ENCODE measurements around the gene TRAF7.

The TRAF7 gene

DNA sequence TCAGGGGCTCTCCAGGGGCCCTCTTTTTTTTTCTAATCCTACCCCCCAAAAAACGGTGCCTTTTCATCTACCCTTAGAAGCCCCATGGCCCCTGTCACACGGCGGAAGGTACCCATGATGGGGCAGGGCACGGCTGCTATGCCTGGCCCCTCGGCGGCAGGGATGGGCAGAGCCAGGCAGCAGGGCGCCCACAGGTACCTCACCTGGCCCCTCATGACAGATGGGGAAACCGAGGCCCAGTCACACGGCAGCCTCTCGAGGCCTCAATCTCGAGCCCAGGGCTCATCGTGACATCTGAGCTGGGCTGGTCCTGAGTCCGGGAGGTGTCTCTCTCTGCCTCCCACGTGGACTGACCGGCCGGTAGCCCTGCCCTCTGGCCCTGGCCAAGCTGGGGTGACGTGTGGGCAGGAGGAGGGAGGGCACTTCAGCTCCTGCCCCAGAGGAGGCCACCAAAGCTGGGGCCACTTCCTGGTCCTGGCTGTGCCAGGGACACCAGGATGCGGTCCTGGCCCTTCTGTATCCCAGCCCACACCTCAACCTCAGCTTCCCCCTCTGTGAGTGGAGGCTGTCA lies 11.6 kb downstream of the TRAF7 start:
- no peak for DNase-seq

DNA sequence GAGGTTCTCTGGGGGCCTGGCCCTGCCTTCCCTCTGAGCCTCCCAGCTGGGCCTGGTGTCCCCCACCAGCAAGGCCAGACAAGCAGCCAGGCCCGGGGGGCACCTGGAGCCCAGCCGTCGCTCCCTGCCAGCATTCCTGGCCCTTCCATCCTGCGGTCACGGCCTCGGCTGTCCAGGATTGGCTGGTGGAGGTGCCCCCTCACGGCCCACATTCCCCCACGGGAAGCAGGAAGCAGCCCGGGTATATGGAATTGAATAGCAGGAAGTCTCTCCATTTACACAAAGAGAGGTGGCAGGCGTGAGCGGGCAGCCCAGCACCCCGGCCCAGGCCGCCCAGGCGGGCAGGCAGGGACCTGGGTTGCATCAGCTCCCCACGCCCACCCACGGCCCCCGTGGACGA lies 14.5 kb downstream of the TRAF7 start:
- DNase-seq, result no peak

DNA sequence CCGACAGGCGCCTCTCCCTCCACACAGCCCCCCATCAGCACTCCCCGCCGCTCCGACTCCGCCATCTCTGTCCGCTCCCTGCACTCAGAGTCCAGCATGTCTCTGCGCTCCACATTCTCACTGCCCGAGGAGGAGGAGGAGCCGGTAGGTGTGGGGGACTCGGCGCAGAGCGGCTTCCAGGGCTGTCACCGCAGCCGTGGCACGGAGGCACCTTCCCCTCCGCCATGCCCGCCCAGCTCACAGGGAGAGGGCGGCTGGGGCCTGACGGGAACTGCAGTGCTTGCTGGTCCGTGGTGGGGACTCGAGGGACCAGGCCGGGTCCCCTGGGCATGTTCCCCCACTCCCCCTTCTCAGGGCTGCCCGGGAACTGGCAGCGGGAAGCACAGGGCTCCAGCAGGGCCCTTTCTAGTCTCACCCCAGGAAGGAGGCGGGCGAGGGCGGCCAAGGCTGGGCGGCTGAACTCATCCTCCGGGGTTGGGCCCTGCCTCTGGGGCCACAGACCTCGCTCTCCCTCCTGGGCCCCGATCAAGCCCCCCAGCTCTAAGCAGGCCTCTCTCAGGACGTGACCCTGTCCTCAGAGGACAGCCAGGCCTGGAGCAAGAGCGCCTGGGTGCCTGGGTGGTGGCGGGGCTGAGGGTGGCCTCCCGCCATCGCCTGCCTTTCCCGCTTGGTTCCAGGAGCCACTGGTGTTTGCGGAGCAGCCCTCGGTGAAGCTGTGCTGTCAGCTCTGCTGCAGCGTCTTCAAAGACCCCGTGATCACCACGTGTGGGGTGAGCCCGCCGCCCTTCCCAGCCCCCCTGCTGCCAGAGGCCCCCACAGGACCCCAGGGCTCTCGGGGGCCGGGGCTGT lies 15.2 kb downstream of the TRAF7 start:
- DNase-seq, result no peak

DNA sequence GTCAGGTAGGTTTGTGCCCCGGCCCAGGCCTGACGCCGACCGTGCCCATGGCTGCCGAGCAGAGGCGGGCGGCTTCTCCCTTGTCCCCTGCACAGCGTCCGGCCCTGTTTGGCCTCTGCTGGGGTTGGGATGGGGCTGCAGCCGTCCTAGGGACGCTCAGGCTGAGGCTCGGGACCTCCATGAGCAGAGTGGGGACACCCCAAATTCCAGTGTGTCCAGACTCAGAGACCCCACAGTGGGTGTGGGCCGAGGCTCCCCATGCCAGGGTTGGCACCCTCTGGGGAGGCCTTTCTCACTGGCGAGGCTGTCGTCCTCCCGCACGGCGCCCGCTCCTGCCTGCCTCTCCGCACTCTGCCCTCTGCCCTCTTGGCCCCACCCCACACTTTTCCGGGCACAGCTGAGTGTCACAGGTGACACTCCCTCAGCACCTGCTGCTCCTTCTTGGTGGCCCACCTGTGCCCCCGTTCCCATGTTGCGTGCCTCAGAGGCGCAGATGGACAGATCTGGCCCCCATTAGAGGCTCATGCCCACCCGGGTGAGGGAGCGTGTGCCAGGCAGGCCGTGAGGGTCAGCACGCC lies 16.1 kb downstream of the TRAF7 start:
- DNase-seq, result no peak

DNA sequence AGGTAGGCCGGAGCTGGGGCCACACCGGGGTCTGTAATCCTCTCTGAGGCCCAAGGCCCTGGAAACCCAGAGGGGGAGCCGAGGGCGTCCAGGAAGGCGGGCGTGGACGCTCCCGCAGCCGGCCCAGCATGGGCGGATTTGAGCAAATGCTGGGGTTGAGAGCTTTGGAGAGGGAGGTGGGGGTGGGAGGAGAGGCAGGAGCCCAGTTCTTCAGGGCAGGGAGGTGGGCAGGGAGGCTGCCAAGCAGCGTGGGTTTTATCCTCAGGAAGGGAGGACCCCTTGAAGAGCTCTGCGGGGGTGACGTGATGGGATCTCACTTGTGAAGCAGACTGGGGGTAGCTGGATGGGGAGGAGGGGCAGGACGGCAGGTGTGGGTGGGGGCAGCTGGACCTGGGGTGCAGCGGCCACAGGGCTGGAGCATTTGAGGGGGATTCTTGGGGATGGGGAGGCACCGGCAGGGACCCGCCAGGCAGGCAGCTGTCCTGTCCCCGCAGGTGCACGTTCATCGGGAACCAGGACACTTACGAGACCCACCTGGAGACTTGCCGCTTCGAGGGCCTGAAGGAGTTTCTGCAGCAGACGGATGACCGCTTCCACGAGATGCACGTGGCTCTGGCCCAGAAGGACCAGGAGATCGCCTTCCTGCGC lies 17.2 kb downstream of the TRAF7 start:
- no peak for DNase-seq

DNA sequence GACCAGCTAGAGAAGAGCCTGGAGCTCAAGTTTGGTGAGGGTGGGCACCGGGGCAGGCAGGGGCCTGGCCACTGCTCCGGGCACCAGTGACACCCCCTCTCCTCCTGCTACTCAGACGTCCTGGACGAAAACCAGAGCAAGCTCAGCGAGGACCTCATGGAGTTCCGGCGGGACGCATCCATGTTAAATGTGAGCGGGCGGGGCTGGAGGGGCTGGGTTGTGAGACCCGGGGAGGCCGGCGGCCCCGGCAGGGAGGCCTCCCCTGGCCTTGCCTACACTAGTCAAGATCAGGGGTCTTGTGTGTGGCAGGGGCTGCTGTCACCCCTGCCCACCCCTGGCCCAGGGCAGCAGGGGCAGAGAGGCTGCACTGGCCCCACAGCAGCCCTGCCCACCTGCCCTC lies 17.8 kb downstream of the TRAF7 start:
- no peak for DNase-seq

DNA sequence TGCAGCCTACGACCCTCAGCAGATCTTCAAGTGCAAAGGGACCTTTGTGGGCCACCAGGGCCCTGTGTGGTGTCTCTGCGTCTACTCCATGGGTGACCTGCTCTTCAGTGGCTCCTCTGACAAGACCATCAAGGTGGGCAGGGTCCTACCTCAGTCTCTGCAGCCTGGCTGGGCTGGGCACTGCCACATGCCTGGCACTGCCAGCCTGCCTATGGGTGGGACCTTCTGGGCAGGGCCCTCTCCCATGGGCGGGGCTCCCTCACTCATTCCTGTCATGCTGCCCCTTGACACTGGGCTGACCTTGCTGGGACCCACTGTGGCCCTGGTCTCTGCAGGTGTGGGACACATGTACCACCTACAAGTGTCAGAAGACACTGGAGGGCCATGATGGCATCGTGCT lies 18.3 kb downstream of the TRAF7 start:
- no peak for DNase-seq

DNA sequence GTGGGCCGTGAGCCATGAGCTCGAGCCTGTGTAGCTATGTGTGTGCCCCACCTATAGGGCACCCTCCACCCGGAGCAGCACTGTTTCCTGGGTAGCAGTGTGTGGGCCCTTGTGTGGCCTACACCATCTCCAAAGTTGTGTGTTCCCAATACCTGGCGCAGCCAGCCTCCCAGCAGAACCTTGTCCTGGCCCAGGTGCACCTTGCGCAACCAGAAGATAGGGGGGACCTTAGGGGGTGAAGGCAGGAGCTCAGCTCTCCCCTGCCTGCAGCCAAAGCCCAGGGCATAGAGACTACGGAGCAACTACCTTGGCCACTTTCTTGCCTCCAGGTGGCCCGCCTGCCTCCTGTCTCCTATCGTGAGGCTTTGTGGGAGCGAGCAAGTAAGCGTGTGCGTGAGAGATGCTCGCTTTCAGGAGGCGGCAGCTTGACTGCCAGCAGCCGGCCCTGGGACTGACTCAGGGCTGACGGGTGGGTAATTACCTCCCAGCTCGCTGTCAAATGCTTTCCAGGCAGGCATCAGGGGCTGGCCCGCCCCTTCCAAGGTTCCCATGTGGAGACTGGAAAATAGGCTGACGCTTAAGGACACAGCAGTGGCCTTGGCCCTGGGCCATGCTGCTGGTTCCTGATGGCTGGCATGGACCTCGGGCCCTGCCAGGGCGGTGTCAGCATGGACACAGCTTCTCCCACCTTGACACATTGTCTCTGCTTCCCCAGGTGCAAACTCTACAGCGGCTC lies 19.0 kb downstream of the TRAF7 start:
- DNase-seq, result no peak

DNA sequence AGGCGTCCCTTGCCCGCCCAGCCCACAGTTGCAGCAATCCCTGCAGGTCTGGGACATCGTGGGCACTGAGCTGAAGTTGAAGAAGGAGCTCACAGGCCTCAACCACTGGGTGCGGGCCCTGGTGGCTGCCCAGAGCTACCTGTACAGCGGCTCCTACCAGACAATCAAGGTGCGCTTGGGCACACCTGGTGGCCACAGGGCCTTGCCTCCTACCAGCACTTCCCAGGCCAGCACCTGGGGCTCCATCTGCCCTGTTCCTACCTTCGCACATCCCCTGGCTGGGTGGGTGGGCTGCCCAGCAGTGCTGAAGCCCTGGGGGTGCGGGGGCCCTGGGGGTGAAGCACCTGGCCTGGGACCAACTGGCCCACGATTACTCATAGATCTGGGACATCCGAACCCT lies 19.9 kb downstream of the TRAF7 start:
- DNase-seq, result no peak

DNA sequence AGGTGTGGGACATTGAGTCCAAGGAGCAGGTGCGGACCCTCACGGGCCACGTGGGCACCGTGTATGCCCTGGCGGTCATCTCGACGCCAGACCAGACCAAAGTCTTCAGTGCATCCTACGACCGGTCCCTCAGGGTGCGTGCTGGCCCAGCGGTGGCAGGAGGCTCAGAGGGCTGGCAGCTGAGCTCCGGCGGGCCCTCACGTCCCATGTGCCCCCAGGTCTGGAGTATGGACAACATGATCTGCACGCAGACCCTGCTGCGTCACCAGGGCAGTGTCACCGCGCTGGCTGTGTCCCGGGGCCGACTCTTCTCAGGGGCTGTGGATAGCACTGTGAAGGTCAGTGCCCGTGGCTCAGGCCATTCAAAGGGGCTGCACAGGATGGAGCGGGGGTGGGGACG lies 20.5 kb downstream of the TRAF7 start:
- no peak for DNase-seq

DNA sequence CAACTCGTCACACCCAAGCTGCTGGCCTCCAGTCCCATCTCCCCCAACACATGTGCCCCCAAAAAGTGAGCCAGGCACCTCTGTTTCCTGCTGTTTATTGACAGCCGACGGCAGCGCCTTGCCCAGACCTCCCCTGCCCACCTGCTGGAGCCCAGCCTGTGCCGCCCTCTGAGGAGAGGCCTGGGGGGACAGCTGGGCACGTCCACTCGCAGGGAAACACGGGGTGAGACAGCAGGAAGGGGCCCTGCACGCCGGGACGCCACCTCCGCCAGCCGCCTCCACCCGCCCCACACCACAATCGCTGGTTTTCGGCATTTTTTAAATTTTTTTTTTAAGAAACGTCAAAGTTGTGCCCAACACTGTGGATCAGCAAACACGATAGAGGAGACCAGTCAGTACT lies 21.5 kb downstream of the TRAF7 start:
- no peak for DNase-seq

DNA sequence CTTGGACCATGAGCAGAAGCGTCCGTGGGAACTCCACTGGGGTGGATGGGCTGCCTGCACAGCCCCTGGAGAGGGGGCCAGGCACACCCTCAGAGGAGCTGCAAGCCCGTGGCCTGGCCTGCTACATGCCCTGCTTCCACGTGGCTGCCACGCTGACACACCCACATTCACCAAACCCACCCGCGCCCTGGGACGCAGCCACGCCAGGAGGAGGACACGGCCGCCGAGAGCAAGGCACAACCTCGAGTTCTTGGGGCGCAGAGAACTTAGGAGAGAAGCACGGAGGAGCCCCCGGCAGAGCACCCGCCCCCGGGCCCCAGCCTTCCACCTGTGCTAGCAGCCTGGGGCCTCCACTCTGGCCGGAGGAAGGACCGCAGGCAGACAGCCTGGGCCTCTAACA lies 22.0 kb downstream of the TRAF7 start:
- no peak for DNase-seq

DNA sequence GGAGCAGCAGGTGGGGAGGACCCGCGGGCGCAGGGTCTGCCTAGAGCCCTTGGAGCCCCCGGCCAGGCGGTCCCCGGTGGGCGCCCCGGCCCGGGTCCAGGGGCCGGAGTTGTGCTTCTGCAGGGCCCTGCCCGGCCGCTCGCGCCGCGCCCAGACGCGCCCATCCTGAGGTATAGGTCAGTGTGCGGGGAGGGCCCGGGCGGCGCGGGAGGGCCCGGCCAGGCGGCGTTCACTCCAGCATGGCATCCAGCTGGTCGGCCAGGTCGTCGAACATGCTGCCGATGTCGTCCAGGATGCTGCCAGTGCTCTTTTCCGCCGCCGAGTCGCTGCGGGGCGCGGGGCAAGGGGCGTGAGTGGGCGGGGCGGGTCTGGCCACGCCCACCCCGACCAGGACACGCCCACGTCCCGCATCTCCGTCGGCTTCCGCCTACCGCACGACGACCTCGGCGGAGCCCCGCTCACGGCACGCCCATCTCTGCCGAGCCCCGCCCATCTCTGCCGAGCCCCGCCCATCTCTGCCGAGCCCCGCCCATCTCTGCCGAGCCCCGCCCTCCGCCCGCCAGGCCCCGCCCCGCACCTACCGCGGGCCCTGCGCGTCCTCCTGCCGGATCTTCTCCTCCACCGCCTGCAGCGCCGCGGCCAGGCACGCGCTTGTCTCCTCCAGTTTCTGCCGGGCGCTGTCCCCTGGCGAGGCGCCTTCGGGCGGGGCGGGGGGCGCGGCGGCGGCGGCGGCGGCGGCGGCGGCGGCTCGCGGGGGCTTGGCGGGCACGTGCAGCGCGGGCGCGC lies 22.9 kb downstream of the TRAF7 start:
- peak; percentile 46 for DNase-seq

DNA sequence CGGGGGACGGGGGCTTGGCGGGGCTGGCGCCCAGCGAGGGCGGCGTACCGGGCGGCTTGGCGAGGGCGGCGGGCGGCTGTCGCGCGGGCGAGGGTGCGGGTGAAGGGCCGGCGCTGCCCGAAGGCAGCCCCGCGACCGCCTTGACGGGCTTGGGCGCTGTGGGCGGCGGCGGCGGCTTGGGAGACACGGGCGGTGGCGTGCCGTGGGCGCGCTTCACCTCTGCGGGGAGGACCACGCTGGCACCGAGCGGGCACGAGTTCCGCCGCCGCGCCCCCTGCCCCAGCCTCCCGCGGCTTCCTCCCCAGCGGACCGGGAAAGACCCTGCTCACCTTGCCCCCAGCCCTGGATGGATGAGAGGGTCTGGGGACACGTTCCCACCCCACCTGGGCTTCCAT lies 23.5 kb downstream of the TRAF7 start:
- DNase-seq, result no peak

DNA sequence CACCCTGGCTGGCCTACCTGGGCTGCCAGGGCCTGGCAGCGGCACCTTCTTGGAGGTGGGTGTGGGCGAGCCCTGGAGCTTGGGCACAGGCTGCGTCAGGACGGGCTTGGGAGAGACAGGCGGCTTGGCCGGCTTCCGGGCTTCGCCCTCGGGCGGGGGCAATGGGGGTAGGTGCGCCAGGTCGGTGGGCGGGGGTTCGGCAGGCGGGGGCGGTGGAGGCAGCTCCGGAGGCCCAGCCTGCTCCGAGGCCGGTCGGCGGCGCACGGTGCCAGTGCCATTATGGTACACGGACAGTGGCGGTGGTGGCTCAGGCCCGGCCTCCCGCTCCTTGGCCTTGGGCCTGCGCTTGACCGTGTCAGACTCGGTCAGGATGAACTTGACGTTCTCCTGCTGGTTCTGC lies 24.0 kb downstream of the TRAF7 start:
- DNase-seq, result no peak

DNA sequence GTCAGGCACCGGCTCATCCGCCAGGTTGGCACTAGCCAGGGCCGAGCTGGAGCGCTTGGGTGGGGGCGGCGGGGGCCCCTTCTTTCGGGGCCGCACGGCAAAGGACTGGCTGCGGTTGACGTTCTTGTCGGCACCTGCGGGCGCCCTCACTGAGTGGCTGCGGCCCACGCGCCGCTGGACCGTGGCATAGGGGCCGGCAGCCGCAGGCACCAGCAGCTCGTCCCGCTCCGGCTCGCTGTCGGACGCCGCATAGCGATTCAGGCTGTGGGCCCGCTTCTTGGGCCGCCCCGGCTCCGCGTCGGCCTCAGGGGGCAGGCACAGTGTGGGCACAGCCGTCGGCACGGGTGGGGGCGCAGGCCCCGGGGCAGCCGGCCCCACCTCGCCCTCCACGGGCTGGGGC lies 24.9 kb downstream of the TRAF7 start:
- DNase-seq, result no peak

DNA sequence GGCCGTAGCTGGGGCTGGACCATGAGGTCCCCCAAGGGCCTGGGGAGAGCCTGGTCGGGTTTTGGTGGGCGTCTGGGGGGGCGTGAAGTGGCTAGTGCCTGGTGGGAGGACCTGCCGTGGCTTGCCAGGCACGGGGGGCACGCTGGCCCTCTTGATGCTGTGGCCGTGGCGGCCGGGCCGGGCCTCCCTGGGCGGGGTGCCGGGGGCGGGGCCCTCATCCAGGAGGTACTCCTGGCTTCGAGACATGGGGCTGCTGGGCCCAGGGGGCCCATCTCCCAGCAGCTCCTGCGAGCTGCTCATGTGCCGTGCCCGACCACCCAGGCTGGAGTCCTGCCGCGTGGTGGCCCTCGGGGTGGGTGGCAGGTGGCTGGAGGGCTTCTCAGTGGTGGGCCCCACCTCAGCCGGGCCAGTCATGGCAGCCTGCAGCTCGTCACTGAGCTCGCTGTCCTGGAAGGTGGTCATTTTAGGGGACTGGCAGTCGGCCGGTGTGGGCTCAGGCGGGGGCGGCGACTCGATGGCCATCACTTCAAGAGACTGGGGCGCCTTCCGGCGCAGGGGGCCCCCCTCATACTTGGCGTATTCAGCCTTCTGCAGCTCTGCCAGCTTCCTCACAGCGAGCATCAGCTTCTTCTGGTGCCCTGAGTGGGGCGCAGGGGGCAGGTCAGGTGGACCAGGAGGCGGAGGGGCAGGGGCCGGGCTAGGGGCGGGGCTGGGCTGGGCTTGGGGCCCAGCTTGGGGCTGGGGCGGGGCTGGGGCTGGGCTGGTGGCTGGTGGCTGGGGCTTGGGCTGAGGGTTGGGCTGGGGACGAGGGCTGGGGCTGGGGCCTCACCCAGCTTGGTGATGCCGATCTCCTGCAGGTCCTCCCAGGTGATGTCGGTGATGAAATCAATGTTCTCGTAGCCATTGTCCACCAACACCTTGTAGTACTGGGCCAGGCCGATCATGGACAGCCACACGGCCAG lies 25.7 kb downstream of the TRAF7 start:
- no peak for DNase-seq

DNA sequence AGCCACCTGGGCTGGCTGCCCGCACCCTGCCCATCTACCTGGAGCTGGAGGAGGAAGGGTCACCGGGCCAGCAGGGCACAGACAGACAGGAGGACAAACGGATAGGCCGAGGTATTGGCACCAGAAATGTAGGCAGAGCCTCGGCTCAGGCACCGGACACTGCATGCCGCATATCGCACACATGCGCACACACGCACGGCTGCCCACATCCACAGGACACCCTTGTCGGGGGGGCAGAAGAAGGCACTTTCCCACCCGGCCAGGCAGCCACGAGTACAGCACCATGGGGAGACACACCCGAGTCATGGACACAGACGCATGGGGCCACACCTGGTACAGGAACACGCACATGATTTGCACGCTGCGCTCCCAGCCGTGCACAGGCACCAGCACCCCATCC lies 26.4 kb downstream of the TRAF7 start:
- DNase-seq, result no peak

DNA sequence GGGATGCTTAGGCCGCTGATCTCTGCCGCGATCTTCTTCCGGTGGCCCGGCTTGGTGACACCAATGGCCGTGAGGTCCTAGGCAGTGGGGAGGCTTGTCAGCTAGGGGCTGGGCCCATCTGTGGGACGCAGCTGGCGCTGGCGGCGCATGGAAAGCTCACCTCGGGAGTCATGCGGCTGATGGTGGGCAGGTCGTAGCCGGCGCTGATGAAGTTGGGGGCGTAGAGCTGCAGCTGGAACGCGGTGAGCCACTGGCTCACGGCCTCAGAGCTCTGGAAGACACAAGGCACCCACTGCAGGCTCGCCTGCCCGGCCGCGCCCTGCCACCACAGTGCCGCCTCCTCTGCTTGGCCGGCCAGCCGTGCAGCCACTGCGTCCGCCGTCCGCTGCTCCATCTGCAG lies 28.1 kb downstream of the TRAF7 start:
- DNase-seq, result no peak

DNA sequence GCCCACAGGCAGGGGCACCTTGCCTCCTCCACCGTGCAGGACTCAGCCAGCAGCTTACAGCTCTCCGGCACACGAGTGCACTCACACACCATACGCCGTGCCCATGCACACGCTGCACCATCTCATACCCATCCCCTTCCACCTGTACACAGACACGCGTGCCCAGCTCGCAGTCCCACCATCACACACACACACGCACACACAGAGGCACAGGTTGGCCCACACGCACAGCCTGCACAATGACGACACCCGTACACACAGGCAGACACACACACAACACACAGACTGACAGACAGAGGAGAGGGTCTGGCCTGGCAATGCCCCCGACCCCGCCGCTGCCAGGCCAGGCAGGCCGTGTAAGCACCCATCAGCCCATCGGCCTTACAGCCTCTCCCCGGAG lies 28.8 kb downstream of the TRAF7 start:
- no peak for DNase-seq

DNA sequence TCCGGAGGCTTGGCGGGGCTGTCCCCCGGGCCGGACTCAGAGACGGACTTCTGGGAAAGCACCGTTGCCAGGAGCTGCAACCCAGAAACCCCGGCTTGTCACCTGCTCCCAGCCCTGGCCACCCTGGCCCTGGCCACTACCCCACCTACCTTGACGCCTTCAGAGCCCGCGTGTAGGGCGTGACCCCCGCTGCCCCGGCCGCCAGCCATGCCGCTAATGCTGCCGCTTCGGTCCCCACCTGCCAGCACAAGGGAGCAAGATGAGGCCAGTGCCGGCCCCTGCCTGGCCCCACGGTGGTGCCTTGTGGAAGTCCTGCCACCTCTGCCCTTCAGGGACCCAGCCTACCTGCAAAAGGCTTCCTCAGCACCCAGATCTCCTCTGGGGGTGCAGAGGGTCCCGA lies 29.4 kb downstream of the TRAF7 start:
- DNase-seq, result no peak

Data from fibroblast of skin of right quadriceps (primary cell).